Measurements from ENCODE around the gene ZBTB38. TPM values are rescaled to one million over a fixed set of nuclear protein-coding genes. Genes with fewer than 3 reads are reported as not detected.

ZBTB38 gene
- total RNA-seq, 1 experiment from 2014 or later, result 21.8 TPM

DNA sequence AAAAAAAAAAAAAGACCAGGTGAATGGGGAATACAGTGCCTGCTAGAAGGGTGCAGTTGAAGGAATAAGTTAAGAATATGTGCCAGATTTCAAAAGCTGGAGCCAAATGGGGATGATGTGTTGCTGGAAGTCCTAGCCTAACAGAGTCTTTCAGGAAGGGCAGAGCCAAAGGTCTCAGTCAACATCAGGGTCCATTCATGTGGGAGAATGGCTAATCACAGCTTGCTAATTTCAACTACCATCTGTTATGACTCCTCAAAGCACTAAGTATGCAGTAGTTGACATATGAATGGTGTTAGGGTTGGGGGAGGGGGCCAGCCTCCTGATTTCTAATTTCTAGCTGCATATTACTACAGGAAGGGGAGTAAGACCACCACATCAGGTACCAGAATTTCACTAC, 4.4 kb downstream of the ZBTB38 start:
- peaks cover 11% of the 10 kb centered on the region for H3F3A ChIP-seq (ENCODE audit: insufficient read depth, low read depth)
- no peak overlapping the region for H3K4me2 ChIP-seq
- peaks cover 14% of the 10 kb centered on the region for H3K4me1 ChIP-seq (replicated peaks; ENCODE audit: insufficient read depth)
- no peak overlapping the region for H2AFZ ChIP-seq
- no peak overlapping the region for H3K27ac ChIP-seq
- H3K79me2 ChIP-seq (ENCODE audit: low read depth), result no peaks in the 10 kb centered on the region
- ChIA-PET POLR2A (ENCODE audit: unreplicated experiment) (no interaction called here), CTCF (no interaction called here)
- no TSS peak for BruUV-seq (replicated peaks)
- no peaks in the 10 kb centered on the region for H3K36me3 ChIP-seq (ENCODE audit: low read depth)
- TF ChIP-seq, protein P1, sequence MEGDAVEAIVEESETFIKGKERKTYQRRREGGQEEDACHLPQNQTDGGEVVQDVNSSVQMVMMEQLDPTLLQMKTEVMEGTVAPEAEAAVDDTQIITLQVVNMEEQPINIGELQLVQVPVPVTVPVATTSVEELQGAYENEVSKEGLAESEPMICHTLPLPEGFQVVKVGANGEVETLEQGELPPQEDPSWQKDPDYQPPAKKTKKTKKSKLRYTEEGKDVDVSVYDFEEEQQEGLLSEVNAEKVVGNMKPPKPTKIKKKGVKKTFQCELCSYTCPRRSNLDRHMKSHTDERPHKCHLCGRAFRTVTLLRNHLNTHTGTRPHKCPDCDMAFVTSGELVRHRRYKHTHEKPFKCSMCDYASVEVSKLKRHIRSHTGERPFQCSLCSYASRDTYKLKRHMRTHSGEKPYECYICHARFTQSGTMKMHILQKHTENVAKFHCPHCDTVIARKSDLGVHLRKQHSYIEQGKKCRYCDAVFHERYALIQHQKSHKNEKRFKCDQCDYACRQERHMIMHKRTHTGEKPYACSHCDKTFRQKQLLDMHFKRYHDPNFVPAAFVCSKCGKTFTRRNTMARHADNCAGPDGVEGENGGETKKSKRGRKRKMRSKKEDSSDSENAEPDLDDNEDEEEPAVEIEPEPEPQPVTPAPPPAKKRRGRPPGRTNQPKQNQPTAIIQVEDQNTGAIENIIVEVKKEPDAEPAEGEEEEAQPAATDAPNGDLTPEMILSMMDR (conservative IDR thresholded peaks at IDR 0.05), result no peak
- no peak for TF ChIP-seq EZH2 (IDR thresholded peaks at IDR 0.05; ENCODE audit: low read depth)
- intact Hi-C loops (cut with micrococcal nuclease; ENCODE audit: unreplicated experiment), result no loop called here
- no peaks in the 10 kb centered on the region for H4K20me1 ChIP-seq (ENCODE audit: insufficient read depth)
- H3K9me3 ChIP-seq (ENCODE audit: insufficient read depth, low read depth), result no peaks in the 10 kb centered on the region
- no peaks in the 10 kb centered on the region for H3K9me2 ChIP-seq (ENCODE audit: insufficient read depth)
- H3K4me3 ChIP-seq, result no peak overlapping the region
- DNase-seq, result no peak
- no peaks in the 10 kb centered on the region for H3K27me3 ChIP-seq (ENCODE audit: insufficient read depth, low read depth)

DNA sequence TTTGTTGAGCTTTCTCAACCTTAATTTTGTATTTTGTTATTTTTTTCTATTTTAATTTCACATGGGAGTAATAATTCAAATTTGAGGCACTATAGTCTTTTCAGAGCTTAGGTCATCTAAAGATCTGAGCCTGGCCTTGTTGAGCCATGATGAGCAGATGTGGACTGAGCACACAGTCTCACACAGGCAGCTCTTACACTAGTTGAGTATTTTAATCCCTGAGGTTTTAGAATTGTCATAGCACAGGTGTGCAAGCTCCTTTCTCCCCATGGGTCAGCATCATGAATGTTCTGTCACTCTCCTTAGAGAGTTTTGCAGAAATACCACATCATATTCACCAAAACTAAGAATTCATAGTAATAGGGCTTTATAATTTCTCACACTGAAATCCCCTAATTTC, 4.9 kb downstream of the ZBTB38 start:
- Histone ChIP-seq H3K36me3 (ENCODE audit: low read depth) (no peaks in the 10 kb centered on the region), H4K20me1 (ENCODE audit: insufficient read depth) (no peaks in the 10 kb centered on the region), H3F3A (ENCODE audit: insufficient read depth, low read depth) (peaks cover 7% of the 10 kb centered on the region), H3K9me3 (ENCODE audit: insufficient read depth, low read depth) (no peaks in the 10 kb centered on the region), H3K4me2 (no peak overlapping the region), H3K9me2 (ENCODE audit: insufficient read depth) (no peaks in the 10 kb centered on the region), H3K27me3 (ENCODE audit: insufficient read depth, low read depth) (no peaks in the 10 kb centered on the region), H3K4me1 (replicated peaks; ENCODE audit: insufficient read depth) (peaks cover 9% of the 10 kb centered on the region), H3K4me3 (no peak overlapping the region), H3K79me2 (ENCODE audit: low read depth) (no peaks in the 10 kb centered on the region), H3K27ac (no peak overlapping the region), H2AFZ (no peak overlapping the region)
- CTCF ChIA-PET, result interaction anchor here (1.1 kb wide), 1 partner anchor 85 kb away, joined by 3 read pairs; no protein-coding TSS in a partner anchor
- POLR2A ChIA-PET (ENCODE audit: unreplicated experiment), result no interaction called here
- TF ChIP-seq, protein P1 (conservative IDR thresholded peaks at IDR 0.05), result no peak
- TF ChIP-seq EZH2 (IDR thresholded peaks at IDR 0.05; ENCODE audit: low read depth), result no peak
- intact Hi-C loops (cut with micrococcal nuclease; ENCODE audit: unreplicated experiment), result no loop called here
- DNase-seq, result no peak
- BruUV-seq (replicated peaks), result no TSS peak

GRCh38 chr3:141373768-141374526, 5.6 kb downstream of the ZBTB38 start:
- Histone ChIP-seq H2AFZ (no peak overlapping the region), H3K4me3 (no peak overlapping the region), H4K20me1 (ENCODE audit: insufficient read depth) (no peaks in the 10 kb centered on the region), H3K36me3 (ENCODE audit: low read depth) (no peaks in the 10 kb centered on the region), H3K9me2 (ENCODE audit: insufficient read depth) (no peaks in the 10 kb centered on the region), H3K4me2 (no peak overlapping the region), H3K27ac (no peak overlapping the region), H3K79me2 (ENCODE audit: low read depth) (no peaks in the 10 kb centered on the region), H3K4me1 (replicated peaks; ENCODE audit: insufficient read depth) (peaks cover 2% of the 10 kb centered on the region), H3F3A (ENCODE audit: insufficient read depth, low read depth) (peaks cover 1% of the 10 kb centered on the region; the same call in 1 of the 2 replicates), H3K9me3 (ENCODE audit: insufficient read depth, low read depth) (no peaks in the 10 kb centered on the region), H3K27me3 (ENCODE audit: insufficient read depth, low read depth) (no peaks in the 10 kb centered on the region)
- DNase-seq, result no peak
- no TSS peak for BruUV-seq (replicated peaks)
- intact Hi-C loops (cut with micrococcal nuclease; ENCODE audit: unreplicated experiment), result no loop called here
- ChIA-PET POLR2A (ENCODE audit: unreplicated experiment) (no interaction called here), CTCF (interaction anchor here (1.1 kb wide), 1 partner anchor 84 kb away, joined by 3 read pairs; no protein-coding TSS in a partner anchor)
- TF ChIP-seq, protein P1 (conservative IDR thresholded peaks at IDR 0.05), result no peak
- no peak for TF ChIP-seq EZH2 (IDR thresholded peaks at IDR 0.05; ENCODE audit: low read depth)
